HepG2 (cell line): ENCODE data around the gene BLZF1. TPM values are rescaled to one million over a fixed set of nuclear protein-coding genes. Genes with fewer than 3 reads are reported as not detected.

Experiments
- ATAC-seq: fragments of 200-7000 bp; cut with Tn5 transposase; 3 replicates; pipeline ENCODE4 v1.9.1; 2020; ENCODE audit warnings: mild to moderate bottlenecking, moderate library complexity
- BruUV-seq: library from RNA; stranded (reverse); fragments of 400-500 nt; replicated peaks from 2 replicates; lab custom pipeline; 2021; lab: Mats Ljungman, UMichigan
- CTCF ChIA-PET: fragments of 300-600 bp; formaldehyde crosslinking; extraction: SDS; loops from one replicate; lab custom pipeline; 2021; ENCODE audit warnings: low total read pairs, inconsistent platforms, low intra/inter-chr PET ratio; lab: Yijun Ruan, JAX
- POLR2A ChIA-PET: fragments of 350-600 bp; sonication (Branson Sonifier 250); formaldehyde crosslinking; loops from one replicate; lab custom pipeline; 2020; ENCODE audit warnings: antibody characterized with exemption, inconsistent platforms; lab: Yijun Ruan, JAX
- DNase-seq: peaks from one replicate; pipeline ENCODE4 v3.0.0-alpha.2; 2015; ENCODE audit warnings: low spot score
- FAIRE-seq: peaks from 3 replicates; lab custom pipeline; 2011; peaks lifted over from hg19 to GRCh38; lab: Jason Lieb, UNC
- H2AFZ ChIP-seq: one replicate; pipeline ENCODE4 v1.6.1; 2011; ENCODE audit warnings: low read length, inconsistent platforms
- H3K27ac ChIP-seq: fragments of 300-600 bp; 3 replicates; pipeline ENCODE4 v1.8.0; 2011; ENCODE audit warnings: mixed run types, mild to moderate bottlenecking, mixed read lengths, low read length, inconsistent platforms; ENCODE audit not compliant: insufficient read depth; ENCODE audit errors: extremely low read length
- H3K27me3 ChIP-seq, 2 experiments: fragments of 200-600 bp in 1 of 2; 2 replicates in 1 of 2; 3 replicates in 1 of 2; pipeline versions ENCODE4 v1.6.0 to v1.8.0; 2011; ENCODE audit warnings: low read length in 2 of 2, mild to moderate bottlenecking in 2 of 2, moderate library complexity in 2 of 2, inconsistent platforms in 1 of 2; ENCODE audit not compliant: insufficient read depth in 2 of 2, control insufficient read depth in 1 of 2
- H3K36me3 ChIP-seq, 2 experiments: fragments of 200-600 bp in 1 of 2; replicated peaks in 1 of 2; 2 replicates in 1 of 2; 3 replicates in 1 of 2; pipeline versions ENCODE4 v1.5.1 to v1.8.0; 2011; ENCODE audit warnings: low read length in 2 of 2, inconsistent platforms in 1 of 2; ENCODE audit not compliant: insufficient read depth in 2 of 2, control insufficient read depth in 1 of 2
- H3K4me1 ChIP-seq: 2 replicates; pipeline ENCODE4 v1.5.1; 2012; ENCODE audit warnings: low read length, inconsistent platforms; ENCODE audit not compliant: insufficient read depth
- H3K4me2 ChIP-seq: 2 replicates; pipeline ENCODE4 v1.6.0; 2011; ENCODE audit warnings: low read depth, low read length, inconsistent platforms
- H3K4me3 ChIP-seq, 3 experiments: fragments of 200-600 bp in 1 of 3; sonication (generic), shearing (Covaris generic) in 1 of 3; replicated peaks in 1 of 3; 2 replicates each; pipeline ENCODE4 v1.5.1; 2011 to 2016; ENCODE audit warnings: low read length in 3 of 3, inconsistent platforms in 2 of 3, low read depth in 2 of 3, mild to moderate bottlenecking in 2 of 3, control low read depth in 1 of 3, mixed read lengths in 1 of 3; ENCODE audit not compliant: insufficient read depth in 1 of 3
- H3K79me2 ChIP-seq: one replicate; pipeline ENCODE4 v1.6.1; 2011; ENCODE audit warnings: low read length, inconsistent platforms; ENCODE audit not compliant: insufficient read depth
- H3K9ac ChIP-seq: 2 replicates; pipeline ENCODE4 v1.6.0; 2011; ENCODE audit warnings: mild to moderate bottlenecking, low read depth, low read length, inconsistent platforms; ENCODE audit not compliant: insufficient read depth
- H3K9me3 ChIP-seq: 2 replicates; pipeline ENCODE4 v1.5.1; 2012; ENCODE audit warnings: mild to moderate bottlenecking, low read length
- H4K20me1 ChIP-seq: 2 replicates; pipeline ENCODE4 v1.6.0; 2011; ENCODE audit warnings: inconsistent platforms, mild to moderate bottlenecking, low read length, moderate library complexity; ENCODE audit not compliant: insufficient read depth
- ADNP ChIP-seq: sonication (generic); formaldehyde crosslinking; IDR thresholded peaks from 2 replicates; pipeline ENCODE4 v1.4.0; 2020; ENCODE audit warnings: missing genetic modification reagents
- SNAPC4 ChIP-seq: sonication (generic); formaldehyde crosslinking; IDR thresholded peaks from 2 replicates; pipeline ENCODE4 v1.4.0; 2020; ENCODE audit warnings: mild to moderate bottlenecking, missing genetic modification reagents
- TMF1 ChIP-seq: sonication (generic); formaldehyde crosslinking; IDR thresholded peaks from 2 replicates; pipeline ENCODE4 v1.8.1; 2022; ENCODE audit warnings: low read depth, missing genetic modification reagents
- WIZ ChIP-seq: sonication (generic); formaldehyde crosslinking; IDR thresholded peaks from 2 replicates; pipeline ENCODE4 v1.5.1; 2020; ENCODE audit warnings: mild to moderate bottlenecking, missing genetic modification reagents
- ZMYM2 ChIP-seq: sonication (generic); formaldehyde crosslinking; IDR thresholded peaks from 2 replicates; pipeline ENCODE4 v1.8.0; 2022; ENCODE audit warnings: mild to moderate bottlenecking, missing genetic modification reagents
- ZNF33A ChIP-seq: sonication (generic); formaldehyde crosslinking; IDR thresholded peaks from 2 replicates; pipeline ENCODE4 v1.5.1; 2020; ENCODE audit warnings: missing genetic modification reagents, mild to moderate bottlenecking, moderate library complexity, borderline replicate concordance
- ZNF781 ChIP-seq: sonication (generic); formaldehyde crosslinking; IDR thresholded peaks from 2 replicates; pipeline ENCODE4 v1.5.1; 2020; ENCODE audit warnings: borderline replicate concordance, mild to moderate bottlenecking, missing genetic modification reagents; ENCODE audit errors: not compliant biosample characterization
- in situ Hi-C: cut with HindIII; loops from 2 replicates; pipeline ENCODE4 v1.10.0; 2017; ENCODE audit warnings: low pct_unique_long_range_greater_than_20kb; ENCODE audit not compliant: extremely low pct_ligation_motif_present
- intact Hi-C: fragments of 100-400 bp; cut with micrococcal nuclease; formaldehyde crosslinking; loops from one replicate; pipeline ENCODE4 v1.10.0; 2022; ENCODE audit not compliant: unreplicated experiment
- polyA plus RNA-seq, 8 experiments: library from polyadenylated mRNA; depleted of rRNA in 3 of 8; stranded (reverse) in 7 of 8; unstranded in 1 of 8; fragments of >200 nt; fragmentation: Illumina TruSeq in 4 of 8; extraction: Trizol in 4 of 8; gene quantifications; 2 replicates each; pipeline versions ENCODE4 v1.2.1 to v1.2.3, GENCODE V29; 2011 to 2016; ENCODE audit warnings: low read depth in 4 of 8, missing spikeins in 1 of 8, mixed read lengths in 1 of 8; ENCODE audit not compliant: insufficient read depth in 1 of 8
- total RNA-seq, 5 experiments: library from RNA; depleted of rRNA; stranded (reverse); fragments of >200 nt; fragmentation: Illumina TruSeq; extraction: Trizol; gene quantifications; 2 replicates each; pipeline ENCODE4 v1.2.3, GENCODE V29; 2016; ENCODE audit warnings: low read depth in 1 of 5

BLZF1 gene
- total and polyA plus RNA-seq, 2 of the 13 experiments (the other 11 are each of a cell fraction or from before 2014, with no cell fraction given) = 4.5 to 13.7 TPM

GRCh38 chr1:169339773-169340172 is 28.2 kb upstream of the BLZF1 start:
- Histone ChIP-seq H3K4me2 (no peak overlapping the region), H3K4me3 (no peak overlapping the region), H2AFZ (no peak overlapping the region), H3K27ac (no peak overlapping the region), H3K36me3 (no peaks in the 10 kb centered on the region), H3K9me3 (no peaks in the 10 kb centered on the region), H3K79me2 (no peaks in the 10 kb centered on the region), H3K27me3 (no peaks in the 10 kb centered on the region), H3K9ac (no peak overlapping the region), H3K4me1 (peaks cover 9% of the 10 kb centered on the region; the same call in 1 of the 2 replicates), H4K20me1 (no peaks in the 10 kb centered on the region)
- ATAC-seq (no peak), FAIRE-seq (no peak), DNase-seq (no peak)
- no TSS peak for BruUV-seq
- CTCF ChIA-PET = no interaction called here
- in situ Hi-C loops = loop anchor here (10.0 kb wide), 1 partner anchor 215 kb away; no protein-coding TSS in a partner anchor
- TF ChIP-seq WIZ (CRISPR knock-in tag) (no peak), ZNF33A (CRISPR knock-in tag) (no peak), TMF1 (no peak), SNAPC4 (no peak), ZMYM2 (no peak), ZNF781 (no peak), ADNP (CRISPR knock-in tag) (no peak)
- intact Hi-C loops = no loop called here
- POLR2A ChIA-PET = no interaction called here
